ENCODE measurements around the gene SMARCA4.
A peak's percentile ranks its signal among the peaks of the same experiment; 100 is the strongest.
"Not testable (repeated sequence)": the region's sequence is repeated elsewhere in the genome, so short reads cannot be mapped to it uniquely, and the experiment has no call there.

Gene SMARCA4

GRCh38 chr19:11091703-11092153, 130.9 kb downstream of the SMARCA4 start:
- DNase-seq (ENCODE audit: low read depth): peak; percentile 53
- no peak for TF ChIP-seq CTCF (conservative IDR thresholded peaks at IDR 0.05; ENCODE audit: low read depth, low read length)
- peak overlapping the region; percentile 97 for H3K4me3 ChIP-seq (ENCODE audit: low read length)

- TF ChIP-seq CTCF (conservative IDR thresholded peaks at IDR 0.05; ENCODE audit: low read depth, low read length): no peak
- peak overlapping the region; percentile 97 for H3K4me3 ChIP-seq (ENCODE audit: low read length)
- no peak for DNase-seq (ENCODE audit: low read depth)
Measured at GRCh38 chr19:11092181-11092538, 131.3 kb downstream of the SMARCA4 start.

- no peak for DNase-seq (ENCODE audit: low read depth)
- TF ChIP-seq CTCF (conservative IDR thresholded peaks at IDR 0.05; ENCODE audit: low read depth, low read length): no peak
- H3K4me3 ChIP-seq (ENCODE audit: low read length): no peak overlapping the region
Measured at GRCh38 chr19:11093689-11094238, 132.9 kb downstream of the SMARCA4 start.

- TF ChIP-seq CTCF (conservative IDR thresholded peaks at IDR 0.05; ENCODE audit: low read depth, low read length): no peak
- H3K4me3 ChIP-seq (ENCODE audit: low read length): peak overlapping the region; percentile 1
- DNase-seq (ENCODE audit: low read depth): no peak
Measured at GRCh38 chr19:11094520-11094894, 133.7 kb downstream of the SMARCA4 start.

GRCh38 chr19:11096210-11096841, 135.5 kb downstream of the SMARCA4 start:
- H3K4me3 ChIP-seq (ENCODE audit: low read length): no peak overlapping the region
- no peak for TF ChIP-seq CTCF (conservative IDR thresholded peaks at IDR 0.05; ENCODE audit: low read depth, low read length)
- DNase-seq (ENCODE audit: low read depth): no peak

GRCh38 chr19:11097367-11097766, 136.5 kb downstream of the SMARCA4 start:
- DNase-seq (ENCODE audit: low read depth): not testable (repeated sequence)

GRCh38 chr19:11098327-11098726, 137.5 kb downstream of the SMARCA4 start:
- TF ChIP-seq CTCF (conservative IDR thresholded peaks at IDR 0.05; ENCODE audit: low read depth, low read length): no peak
- DNase-seq (ENCODE audit: low read depth): no peak
- no peak overlapping the region for H3K4me3 ChIP-seq (ENCODE audit: low read length)

More at GRCh38 chr19:11097367-11097766, 136.5 kb downstream of the SMARCA4 start:
- H3K4me3 ChIP-seq (ENCODE audit: low read length): not testable (repeated sequence)

Measured in retinal pigment epithelial cell (primary cell).